ENCODE results near the gene SELENOO.
A peak's percentile ranks its signal among the peaks of the same experiment; 100 is the strongest.
"Not testable (repeated sequence)": the region's sequence is repeated elsewhere in the genome, so short reads cannot be mapped to it uniquely, and the experiment has no call there.

The SELENOO gene

DNA sequence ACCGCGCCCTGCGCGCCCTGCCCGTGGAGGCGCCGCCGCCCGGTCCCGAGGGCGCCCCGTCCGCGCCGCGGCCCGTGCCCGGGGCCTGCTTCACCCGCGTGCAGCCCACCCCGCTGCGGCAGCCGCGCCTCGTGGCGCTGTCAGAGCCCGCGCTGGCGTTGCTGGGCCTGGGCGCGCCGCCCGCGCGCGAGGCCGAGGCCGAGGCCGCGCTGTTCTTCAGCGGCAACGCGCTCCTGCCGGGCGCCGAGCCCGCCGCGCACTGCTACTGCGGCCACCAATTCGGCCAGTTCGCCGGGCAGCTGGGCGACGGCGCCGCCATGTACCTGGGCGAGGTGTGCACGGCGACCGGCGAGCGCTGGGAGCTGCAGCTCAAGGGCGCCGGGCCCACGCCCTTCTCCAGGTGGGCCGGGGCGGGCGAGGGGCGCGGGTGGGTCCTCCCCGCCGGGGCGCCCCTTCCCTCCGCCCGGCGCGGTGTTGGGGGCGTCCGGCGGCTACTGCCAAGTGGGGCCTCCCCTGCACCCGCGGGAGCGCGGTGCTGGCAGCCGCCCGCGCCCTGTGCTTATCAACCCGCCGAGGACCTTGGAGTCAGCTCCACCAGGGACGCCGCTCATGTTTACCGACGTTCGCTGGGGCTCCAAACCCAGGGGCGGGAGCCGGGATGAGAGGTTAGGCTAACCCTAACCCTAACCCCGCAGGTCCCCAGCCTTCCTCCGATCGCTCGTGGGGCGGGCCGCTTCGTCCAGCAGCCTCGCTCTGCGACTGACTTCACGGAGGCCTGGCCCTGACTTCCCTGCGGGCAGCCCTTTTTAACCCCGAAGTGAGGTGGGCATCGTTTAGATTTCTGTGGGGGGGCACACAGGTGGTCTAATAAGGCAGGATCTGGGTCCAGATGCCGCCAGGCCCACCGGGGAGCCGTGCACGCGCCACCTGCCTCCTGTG is 649 bp downstream of the SELENOO start:
- DNase-seq, result no peak

DNA sequence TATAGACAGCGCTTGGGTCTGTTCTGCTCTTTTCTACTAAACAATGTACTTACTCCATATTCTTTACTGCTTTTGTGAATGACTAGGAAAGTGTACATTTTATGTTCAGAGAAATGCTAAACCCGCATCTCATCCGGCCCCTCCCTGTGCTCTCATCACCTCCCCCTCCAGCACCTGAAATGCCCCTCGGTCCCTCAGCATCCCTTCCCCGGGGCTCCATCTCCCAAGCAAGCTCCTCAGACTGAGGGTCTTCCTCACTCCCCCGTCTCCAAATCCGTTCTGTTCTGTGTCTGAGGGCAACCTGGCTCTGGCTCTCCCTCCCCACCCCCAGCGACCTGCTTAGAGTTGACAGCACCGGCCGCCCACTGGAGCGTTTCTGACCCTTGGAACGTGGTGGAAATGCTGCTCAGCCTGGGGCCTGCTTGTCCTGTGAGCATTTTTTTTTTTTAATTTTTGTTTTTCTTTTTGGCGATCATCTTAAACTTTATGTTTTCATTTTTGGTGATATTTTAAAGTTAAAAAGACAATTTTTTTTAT is 1.4 kb downstream of the SELENOO start:
- no peak for DNase-seq

DNA sequence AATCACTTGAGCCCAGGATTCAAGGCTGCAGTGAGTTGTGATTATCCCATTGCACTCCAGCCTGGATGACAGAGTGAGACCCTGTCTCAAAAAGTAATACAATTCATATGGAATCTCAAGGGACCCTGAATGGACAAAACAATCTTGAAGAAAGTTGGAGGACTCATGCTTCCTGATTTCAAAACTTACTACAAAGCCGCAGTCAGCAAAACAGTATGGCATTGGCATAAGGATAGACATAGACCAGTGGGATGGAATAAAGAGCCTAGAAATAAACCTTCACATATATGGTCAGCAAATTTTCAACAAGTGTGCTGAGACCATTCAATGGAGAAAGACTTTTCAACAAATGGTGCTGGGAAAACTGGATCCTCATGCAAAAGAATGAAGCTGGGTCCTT is 2.5 kb downstream of the SELENOO start:
- DNase-seq, result no peak

GRCh38 chr22:50204571-50204970 is 3.8 kb downstream of the SELENOO start:
- DNase-seq, result no peak

DNA sequence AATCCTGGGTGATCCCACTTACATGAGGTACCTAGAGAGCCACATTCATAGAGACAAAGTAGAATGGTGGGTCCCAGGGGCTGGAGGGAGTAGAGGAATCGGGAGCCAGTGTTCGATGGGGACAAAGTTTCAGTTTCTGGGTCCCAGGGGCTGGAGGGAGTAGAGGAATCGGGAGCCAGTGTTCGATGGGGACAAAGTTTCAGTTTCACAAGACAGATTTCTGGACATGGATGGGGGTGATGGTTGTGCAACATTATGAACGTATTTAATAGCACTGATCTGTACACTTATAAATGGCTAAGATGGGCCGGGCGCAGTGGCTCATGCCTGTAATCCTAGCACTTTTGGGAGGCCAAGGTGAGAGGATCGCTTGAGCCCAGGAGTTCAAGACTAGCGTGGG is 4.2 kb downstream of the SELENOO start:
- DNase-seq, result not testable (repeated sequence)

DNA sequence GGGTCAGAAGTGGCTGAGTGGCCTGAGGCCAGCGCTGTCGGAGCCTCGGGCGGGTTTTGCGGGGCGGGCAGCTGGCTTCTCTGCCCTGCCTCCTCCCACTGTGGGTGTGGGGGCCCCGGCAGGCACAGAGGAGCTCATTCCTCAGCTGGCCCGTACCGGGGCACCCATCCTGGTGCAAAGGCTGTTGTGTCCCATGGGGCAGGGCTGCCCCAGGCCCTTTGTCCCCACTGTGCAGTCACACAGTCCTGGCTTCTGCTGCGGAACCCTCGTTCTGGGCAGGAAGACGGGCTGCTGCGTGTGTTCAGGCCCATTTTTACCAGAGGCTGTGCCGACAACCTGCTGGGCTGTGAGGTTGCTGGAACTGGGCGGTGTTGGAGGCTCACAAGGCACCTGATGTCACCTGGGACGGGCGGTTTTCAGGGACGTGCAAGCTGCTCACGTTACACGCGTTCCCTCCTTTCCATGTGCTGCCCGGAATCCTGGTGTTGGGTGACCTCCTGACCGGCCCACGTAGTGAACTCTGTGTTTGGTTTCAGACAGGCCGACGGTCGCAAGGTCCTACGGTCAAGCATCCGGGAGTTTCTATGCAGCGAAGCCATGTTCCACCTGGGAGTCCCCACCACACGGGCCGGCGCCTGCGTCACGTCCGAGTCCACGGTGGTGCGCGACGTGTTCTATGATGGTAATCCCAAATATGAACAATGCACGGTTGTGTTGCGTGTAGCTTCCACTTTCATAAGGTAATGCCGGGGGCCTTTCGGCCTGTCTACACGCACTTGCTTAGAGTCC is 5.2 kb downstream of the SELENOO start:
- DNase-seq, result no peak

- no peak for DNase-seq
Measured at GRCh38 chr22:50206599-50206998, 5.8 kb downstream of the SELENOO start.

GRCh38 chr22:50207383-50208140 is 6.8 kb downstream of the SELENOO start:
- no peak for DNase-seq

GRCh38 chr22:50208430-50208938 is 7.7 kb downstream of the SELENOO start:
- no peak for DNase-seq

DNA sequence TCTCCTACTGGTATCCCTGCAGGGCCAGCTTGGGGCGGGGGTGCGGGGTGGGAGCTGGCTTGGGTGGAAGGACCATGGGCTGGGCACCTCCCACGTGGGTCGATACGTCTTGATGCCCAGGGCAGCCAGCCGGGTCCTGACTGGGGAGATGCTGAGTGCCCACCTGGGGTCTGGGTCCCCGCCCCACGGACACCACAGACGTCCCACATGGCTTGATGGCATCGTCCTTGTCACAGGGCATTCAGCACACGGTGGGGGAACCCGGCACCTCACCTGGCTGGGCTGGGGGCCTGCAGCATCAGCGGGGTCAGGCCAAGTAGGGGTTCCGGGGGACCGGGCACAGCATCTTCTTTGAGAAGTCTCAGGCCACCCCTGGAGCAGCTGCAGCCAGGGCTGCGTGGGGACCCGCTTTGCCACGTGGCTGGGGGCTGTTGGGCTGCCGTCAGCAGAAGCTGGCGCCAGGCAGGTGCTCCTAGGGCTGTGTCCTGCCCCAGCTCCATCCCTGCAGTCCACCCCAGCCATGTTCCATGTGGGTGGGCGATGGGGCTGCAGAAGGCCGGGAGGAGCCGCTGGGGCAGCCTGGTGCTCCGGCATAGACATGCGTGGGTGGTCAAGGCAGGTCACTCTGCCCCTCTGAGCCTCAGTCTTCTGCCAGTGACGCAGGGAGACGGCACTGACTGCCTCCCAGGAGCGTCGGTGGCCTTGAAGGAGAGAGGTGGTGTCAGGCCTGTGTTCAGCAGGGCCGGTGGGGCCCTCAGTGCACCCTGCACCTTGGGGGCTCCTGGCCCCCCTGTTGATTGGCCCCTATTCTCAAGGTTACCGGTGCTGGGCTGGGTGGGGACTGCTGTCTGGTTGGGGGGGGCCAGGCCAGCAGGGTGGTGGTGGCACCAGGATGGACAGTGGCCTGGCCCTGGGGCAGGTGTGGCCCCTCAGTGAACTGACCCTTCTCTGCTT is 8.4 kb downstream of the SELENOO start:
- DNase-seq, result no peak

GRCh38 chr22:50209893-50210292 is 9.1 kb downstream of the SELENOO start:
- DNase-seq, result peak; percentile 79

- DNase-seq, result no peak
Measured at GRCh38 chr22:50210378-50211139, 9.7 kb downstream of the SELENOO start.

- no peak for DNase-seq
Measured at GRCh38 chr22:50211147-50211546, 10.3 kb downstream of the SELENOO start.

GRCh38 chr22:50213263-50213662 is 12.5 kb downstream of the SELENOO start:
- no peak for DNase-seq

GRCh38 chr22:50215297-50216054 is 14.7 kb downstream of the SELENOO start:
- DNase-seq, result no peak

DNA sequence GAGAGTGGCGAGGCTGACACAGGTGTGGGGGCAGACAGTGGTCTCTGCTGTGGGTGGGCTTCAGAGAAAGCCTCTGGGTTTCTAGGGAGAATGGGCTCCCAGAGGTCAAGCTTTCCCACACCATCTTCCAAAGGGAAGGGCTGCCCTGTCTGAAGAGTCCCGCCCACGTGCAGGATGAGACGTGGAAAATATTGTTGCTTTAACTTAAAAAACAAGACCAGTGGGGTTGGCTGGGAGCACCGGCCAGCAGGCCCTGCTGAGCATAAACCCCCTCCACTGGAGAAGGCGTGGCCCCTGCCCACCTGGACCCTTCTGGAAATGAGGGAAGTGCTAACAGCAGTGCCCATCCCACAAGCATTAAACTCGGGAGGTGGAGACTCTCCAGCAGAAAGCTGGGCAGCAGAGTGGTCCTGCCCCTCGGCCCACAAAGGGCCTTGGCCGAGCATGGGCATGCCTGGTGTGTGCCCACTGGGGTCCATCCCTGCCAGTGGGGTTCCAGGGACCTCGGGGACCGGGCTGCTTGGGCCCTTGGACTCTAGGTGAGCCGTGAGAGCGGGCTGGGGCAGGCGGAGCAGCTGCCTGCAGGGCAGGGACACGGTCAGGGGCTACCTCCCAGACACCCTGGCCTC is 15.4 kb downstream of the SELENOO start:
- DNase-seq, result no peak

- DNase-seq, result no peak
Measured at GRCh38 chr22:50216684-50217520, 16.1 kb downstream of the SELENOO start.

GRCh38 chr22:50217543-50218152 is 16.8 kb downstream of the SELENOO start:
- no peak for DNase-seq

All from stimulated activated CD4-positive, alpha-beta T cell treated with anti-CD3 and anti-CD28 coated beads, Interleukin-15, amount 100 ng/mL, for 24 hours (primary cell).